Tibial artery (tissue), 4 donors: ENCODE data around the gene TBC1D2B.
A peak's percentile ranks its signal among the peaks of the same experiment; 100 is the strongest.

Experiments used
- DNase-seq, 2 donors: peaks; one replicate each; pipeline ENCODE4 v3.0.0-alpha.2; 2019
- H3K27ac ChIP-seq, 2 donors: fragments of 200-600 bp; sonication (generic) in 1 of 2; 1 replicate in 1 of 2; 2 replicates in 1 of 2; pipeline ENCODE4 v1.5.1; 2018 to 2019; ENCODE audit warnings: mild to moderate bottlenecking in 1 of 2
- H3K27me3 ChIP-seq, 2 donors: fragments of 200-600 bp; sonication (generic) in 1 of 2; one replicate each; pipeline versions ENCODE4 v1.5.1 to v1.6.0; 2016 to 2019
- H3K36me3 ChIP-seq, 3 donors: fragments of 200-600 bp; sonication (generic) in 2 of 3; one replicate each; pipeline ENCODE4 v1.5.1; 2016 to 2019; ENCODE audit warnings: mild to moderate bottlenecking in 2 of 3
- H3K4me1 ChIP-seq, 4 donors: fragments of 200-600 bp; sonication (generic) in 2 of 4; 1 replicate in 3 of 4; 2 replicates in 1 of 4; pipeline ENCODE4 v1.5.1; 2016 to 2019
- H3K4me3 ChIP-seq, 2 donors: fragments of 200-600 bp; sonication (generic) in 1 of 2; 1 replicate in 1 of 2; 2 replicates in 1 of 2; pipeline ENCODE4 v1.5.1; 2018 to 2019; ENCODE audit warnings: mild to moderate bottlenecking in 2 of 2
- H3K9me3 ChIP-seq, 3 donors: fragments of 200-600 bp; sonication (generic) in 1 of 3; one replicate each; pipeline ENCODE4 v1.5.1; 2016 to 2019
- CTCF ChIP-seq, 2 experiments: fragments of 200-600 bp in 1 of 2; fragments of 450-650 bp in 1 of 2; IDR thresholded peaks; one replicate each; pipeline ENCODE4 v1.5.1; 2017 to 2019; ENCODE audit warnings: antibody characterized with exemption in 2 of 2, mild to moderate bottlenecking in 1 of 2, moderate library complexity in 1 of 2
- intact Hi-C: fragments of 100-400 bp; cut with DNase I; formaldehyde crosslinking; loops from one replicate; pipeline ENCODE4 v1.15.0; 2023; ENCODE audit warnings: low total_unique reads

TBC1D2B gene

GRCh38 chr15:78060232-78060631, 17.3 kb downstream of the TBC1D2B start:
- Histone ChIP-seq H3K9me3 (no peaks in the 10 kb centered on the region), H3K4me1 (peaks cover 0 to 100% (median 69%) of the 10 kb centered on the region in 4 donors), H3K4me3 (no peak overlapping the region), H3K27ac (peak overlapping the region; percentile 81 to 87), H3K36me3 (no peaks in the 10 kb centered on the region), H3K27me3 (no peaks in the 10 kb centered on the region)
- intact Hi-C loops, result no loop called here
- DNase-seq, result peak in 1 of 2 donors; percentile 42
- no peak for TF ChIP-seq CTCF (IDR thresholded peaks at IDR 0.05)

- Histone ChIP-seq H3K9me3 (no peaks in the 10 kb centered on the region), H3K4me3 (no peak overlapping the region), H3K27me3 (no peaks in the 10 kb centered on the region), H3K36me3 (no peaks in the 10 kb centered on the region), H3K27ac (peak overlapping the region; percentile 54 to 87), H3K4me1 (peaks cover 0 to 100% (median 67%) of the 10 kb centered on the region in 4 donors)
- intact Hi-C loops, result no loop called here
- no peak for TF ChIP-seq CTCF (IDR thresholded peaks at IDR 0.05)
- DNase-seq, result peak in 1 of 2 donors; percentile 59
Observed at GRCh38 chr15:78059110-78059839, 18.2 kb downstream of the TBC1D2B start.

GRCh38 chr15:78058401-78058935, 19.0 kb downstream of the TBC1D2B start:
- H3K27ac ChIP-seq, result peak overlapping the region; percentile 59 to 87

GRCh38 chr15:78057803-78058202, 19.7 kb downstream of the TBC1D2B start:
- peak in 1 of 2 donors; percentile 4 for DNase-seq
- H3K27me3 ChIP-seq, result no peaks in the 10 kb centered on the region
- peaks cover 0 to 85% (median 56%) of the 10 kb centered on the region in 4 donors for H3K4me1 ChIP-seq
- H3K4me3 ChIP-seq, result no peak overlapping the region
- H3K27ac ChIP-seq, result peak overlapping the region; percentile 59 to 87
- H3K36me3 ChIP-seq, result peaks cover 9 to 13% (median 12%) of the 10 kb centered on the region in 3 donors
- H3K9me3 ChIP-seq, result no peaks in the 10 kb centered on the region
- intact Hi-C loops, result no loop called here
- TF ChIP-seq CTCF (IDR thresholded peaks at IDR 0.05), result no peak

More at GRCh38 chr15:78058401-78058935, 19.0 kb downstream of the TBC1D2B start:
- no peak for TF ChIP-seq CTCF (IDR thresholded peaks at IDR 0.05)
- Histone ChIP-seq H3K4me3 (no peak overlapping the region), H3K27me3 (no peaks in the 10 kb centered on the region), H3K4me1 (peaks cover 0 to 92% (median 59%) of the 10 kb centered on the region in 4 donors), H3K36me3 (peaks cover 3 to 7% (median 5%) of the 10 kb centered on the region in 3 donors), H3K9me3 (no peaks in the 10 kb centered on the region)
- DNase-seq, result peak in 1 of 2 donors; percentile 53
- intact Hi-C loops, result no loop called here

GRCh38 chr15:78056714-78057269, 20.7 kb downstream of the TBC1D2B start:
- DNase-seq, result peak in 1 of 2 donors; percentile 68
- intact Hi-C loops, result no loop called here
- Histone ChIP-seq H3K4me3 (no peak overlapping the region), H3K4me1 (peaks cover 0 to 85% (median 54%) of the 10 kb centered on the region in 4 donors), H3K9me3 (no peaks in the 10 kb centered on the region), H3K27ac (peak overlapping the region; percentile 59 to 87), H3K27me3 (no peaks in the 10 kb centered on the region), H3K36me3 (peaks cover 9 to 23% (median 21%) of the 10 kb centered on the region in 3 donors)
- no peak for TF ChIP-seq CTCF (IDR thresholded peaks at IDR 0.05)
